ENCODE results near the gene CLTCL1. TPM values are rescaled to one million over a fixed set of nuclear protein-coding genes. Genes with fewer than 3 reads are reported as not detected.
A peak's percentile ranks its signal among the peaks of the same experiment; 100 is the strongest.

The CLTCL1 gene
- total RNA-seq, 2 experiments from 2014 or later: 0.29 to 0.52 TPM

DNA sequence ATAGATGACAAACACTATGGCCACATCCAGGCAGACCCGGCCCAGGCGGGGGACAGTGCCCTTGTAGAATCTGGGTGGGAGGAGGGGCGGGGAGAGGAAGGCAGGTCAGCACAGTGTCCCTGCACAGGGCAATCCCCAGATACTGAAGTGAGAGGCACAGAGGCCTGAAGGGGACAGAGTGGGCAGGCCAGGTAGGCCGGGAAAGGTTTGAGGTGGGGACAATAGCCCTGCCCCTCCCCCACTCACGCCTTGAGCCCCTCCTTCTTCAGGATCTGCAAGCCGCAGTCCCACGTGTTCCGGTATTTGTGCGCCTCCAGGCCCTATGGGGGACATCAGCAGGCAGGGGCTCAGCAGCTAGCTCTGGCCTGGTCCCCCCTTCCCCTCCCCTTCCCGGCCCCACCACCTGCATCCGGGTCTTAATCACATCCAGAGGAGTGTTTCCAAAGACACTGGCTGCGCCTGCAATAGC is 115.3 kb downstream of the CLTCL1 start:
- Mint-ChIP-seq H3K27me3 (no peaks in the 10 kb centered on the region), H3K4me1 (peaks cover 24% of the 10 kb centered on the region), H3K27ac (no peak overlapping the region), H3K4me3 (peak overlapping the region; percentile 65), H3K9me3 (no peaks in the 10 kb centered on the region), H3K36me3 (peaks cover 17% of the 10 kb centered on the region)
- no peak for DNase-seq

DNA sequence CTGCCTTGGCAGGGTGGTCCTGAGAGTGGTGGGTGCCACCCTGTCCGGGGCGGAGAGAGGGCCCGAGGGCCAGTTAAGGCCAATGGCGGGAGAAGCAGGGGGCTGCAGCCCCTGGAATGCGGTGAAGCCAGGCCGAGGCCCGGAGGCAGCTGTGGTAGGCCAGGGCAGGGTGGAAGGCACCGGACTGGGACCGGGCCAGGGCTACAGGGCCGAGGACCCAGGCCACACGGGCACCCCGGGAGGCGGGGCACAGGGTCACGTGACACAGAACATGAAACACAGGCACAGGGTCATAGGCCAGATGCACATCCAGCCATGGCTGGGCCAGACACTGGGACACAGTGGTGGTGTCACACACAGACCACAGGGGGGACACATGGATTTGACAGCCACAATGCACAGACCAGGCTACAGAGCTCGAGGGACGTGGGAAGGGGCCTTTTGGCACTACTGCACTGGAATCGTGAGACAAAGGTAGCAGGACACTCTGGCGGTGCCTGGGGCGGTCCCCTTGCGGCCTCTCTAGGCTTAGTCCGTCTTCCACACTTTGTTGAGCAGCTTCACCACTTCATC is 115.8 kb downstream of the CLTCL1 start:
- no peaks in the 10 kb centered on the region for H3K27me3 Mint-ChIP-seq
- peaks cover 17% of the 10 kb centered on the region for H3K36me3 Mint-ChIP-seq
- H3K27ac Mint-ChIP-seq: no peak overlapping the region
- H3K9me3 Mint-ChIP-seq: no peaks in the 10 kb centered on the region
- H3K4me3 Mint-ChIP-seq: peak overlapping the region; percentile 43
- DNase-seq: no peak
- H3K4me1 Mint-ChIP-seq: peaks cover 22% of the 10 kb centered on the region

DNA sequence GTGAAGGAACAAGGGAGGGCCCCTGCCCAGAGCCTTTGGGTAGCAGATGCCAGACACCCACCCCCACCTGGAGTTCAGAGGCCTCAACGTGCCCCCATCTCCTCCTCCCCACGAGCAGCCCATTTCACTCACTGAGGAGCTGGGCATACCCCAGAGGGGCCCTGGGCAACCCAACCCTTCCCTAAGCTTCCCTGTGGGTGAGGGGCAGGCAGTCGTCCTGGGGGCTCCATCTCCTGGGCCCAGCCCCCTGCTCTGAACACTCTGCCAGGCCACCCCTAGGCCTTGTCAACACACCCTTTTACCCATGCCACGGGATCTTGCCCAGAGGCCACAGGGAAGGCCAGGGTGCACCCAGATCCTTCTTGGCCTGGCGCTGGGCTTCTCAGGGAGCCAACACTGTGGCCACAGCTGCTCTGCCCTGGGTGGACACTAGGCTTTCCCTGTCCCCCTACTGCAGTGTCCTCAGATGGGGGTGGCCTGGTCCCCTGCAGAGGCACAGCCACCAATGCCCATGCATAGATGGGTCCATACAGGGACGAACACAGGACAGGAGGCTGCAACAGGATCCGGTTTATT is 116.4 kb downstream of the CLTCL1 start:
- Mint-ChIP-seq H3K27ac (no peak overlapping the region), H3K4me3 (no peak overlapping the region), H3K36me3 (peaks cover 17% of the 10 kb centered on the region), H3K4me1 (peaks cover 28% of the 10 kb centered on the region), H3K9me3 (no peaks in the 10 kb centered on the region), H3K27me3 (peaks cover 4% of the 10 kb centered on the region)
- no peak for DNase-seq

DNA sequence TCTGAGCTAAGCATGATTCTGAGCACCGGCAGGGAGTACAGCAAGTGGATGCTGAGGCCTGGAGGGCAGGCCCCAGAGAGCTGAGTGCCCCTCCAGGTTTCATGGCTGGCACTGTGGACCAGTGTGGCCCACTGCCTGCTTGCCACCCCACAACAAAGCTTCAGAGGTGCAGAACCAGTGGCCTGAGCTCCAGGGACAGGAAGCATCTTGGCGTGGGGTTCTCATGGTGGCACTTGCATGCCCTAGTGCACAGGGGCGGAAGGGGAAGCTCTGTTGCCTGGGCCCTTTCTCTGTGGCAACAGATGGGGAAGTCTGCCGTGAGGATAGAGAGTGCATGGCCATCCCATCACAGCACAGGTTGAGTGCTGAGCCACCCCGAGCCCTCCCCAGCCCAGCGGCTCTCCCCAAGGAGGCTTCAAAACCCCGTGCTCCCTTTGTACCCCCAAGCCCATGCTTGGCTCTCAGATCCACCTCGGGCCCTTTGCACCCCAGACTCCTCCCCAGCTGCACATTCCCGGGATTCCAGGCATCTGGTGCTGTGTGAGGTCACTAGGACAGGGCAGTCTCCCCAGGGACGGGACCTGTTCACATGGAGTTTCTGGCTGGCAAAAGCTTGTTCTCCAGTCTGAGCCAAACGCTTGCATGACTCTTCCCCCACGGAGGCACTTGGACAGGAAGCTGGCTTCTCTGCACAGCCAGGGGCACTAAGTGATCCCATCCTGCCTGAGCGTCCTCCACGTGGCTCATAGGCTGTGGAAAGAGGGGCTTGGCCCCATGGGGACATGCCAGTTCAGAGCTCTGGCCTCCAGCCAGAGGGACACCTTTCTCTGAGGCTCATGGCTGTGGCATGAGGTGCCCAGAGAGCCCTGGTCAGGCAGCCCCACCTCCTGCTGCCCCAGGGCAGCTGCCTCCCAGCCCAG is 117.2 kb downstream of the CLTCL1 start:
- Mint-ChIP-seq H3K27ac (no peak overlapping the region), H3K4me3 (no peak overlapping the region), H3K4me1 (peaks cover 25% of the 10 kb centered on the region), H3K9me3 (no peaks in the 10 kb centered on the region), H3K27me3 (peaks cover 12% of the 10 kb centered on the region), H3K36me3 (peaks cover 17% of the 10 kb centered on the region)
- no peak for DNase-seq

DNA sequence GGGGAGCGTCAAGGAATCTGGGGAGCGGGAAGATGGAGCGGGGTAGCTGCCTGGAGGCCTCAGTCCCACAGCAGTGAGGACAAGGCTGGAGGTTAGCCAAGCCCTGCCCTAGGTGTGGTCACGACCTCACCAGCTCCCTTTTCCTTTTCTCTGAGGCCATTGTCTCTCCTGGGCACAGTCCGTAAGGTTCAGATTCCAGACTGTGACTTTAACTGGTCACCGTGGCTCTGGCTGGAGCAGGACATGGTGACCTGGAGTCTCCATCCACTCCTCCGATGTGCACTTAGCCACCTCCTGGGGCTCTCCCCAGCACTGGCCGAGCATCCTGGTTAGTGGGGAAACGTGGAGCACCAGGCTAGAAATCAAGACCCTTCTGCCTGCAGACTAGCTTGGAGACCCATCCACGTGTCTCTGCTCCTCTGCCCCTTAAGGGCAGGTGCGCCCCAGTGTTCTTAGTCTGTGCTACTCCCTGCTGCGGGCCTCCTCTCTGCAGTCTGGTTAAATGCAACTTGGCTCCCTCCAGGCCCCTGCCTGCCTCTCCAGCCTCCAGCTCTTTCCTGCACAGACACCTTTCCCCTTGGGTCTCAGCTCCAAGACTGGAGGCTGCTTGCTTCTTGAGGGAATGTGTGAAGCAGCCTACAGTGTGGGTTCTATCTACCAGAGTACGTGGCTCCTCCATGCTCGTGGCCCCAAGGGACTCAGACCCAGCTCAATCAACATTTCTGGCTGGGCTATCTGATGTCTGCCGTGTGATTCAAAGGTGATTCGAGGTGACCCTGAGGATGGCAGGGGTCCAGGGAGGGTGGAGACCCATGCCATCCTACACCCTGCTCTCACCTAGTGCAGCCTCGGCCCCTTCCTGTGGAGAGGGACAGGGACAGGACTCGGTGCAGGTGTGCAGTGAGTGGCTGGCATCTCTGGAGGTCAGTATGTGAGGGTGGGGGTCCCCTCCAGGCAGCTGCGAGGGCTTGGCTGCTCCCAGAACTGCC is 118.2 kb downstream of the CLTCL1 start:
- H3K9me3 Mint-ChIP-seq: no peaks in the 10 kb centered on the region
- peaks cover 22% of the 10 kb centered on the region for H3K27me3 Mint-ChIP-seq
- peaks cover 26% of the 10 kb centered on the region for H3K4me1 Mint-ChIP-seq
- peak overlapping the region; percentile 93 for H3K4me3 Mint-ChIP-seq
- peak overlapping the region; percentile 91 for H3K27ac Mint-ChIP-seq
- DNase-seq: no peak
- peaks cover 17% of the 10 kb centered on the region for H3K36me3 Mint-ChIP-seq

DNA sequence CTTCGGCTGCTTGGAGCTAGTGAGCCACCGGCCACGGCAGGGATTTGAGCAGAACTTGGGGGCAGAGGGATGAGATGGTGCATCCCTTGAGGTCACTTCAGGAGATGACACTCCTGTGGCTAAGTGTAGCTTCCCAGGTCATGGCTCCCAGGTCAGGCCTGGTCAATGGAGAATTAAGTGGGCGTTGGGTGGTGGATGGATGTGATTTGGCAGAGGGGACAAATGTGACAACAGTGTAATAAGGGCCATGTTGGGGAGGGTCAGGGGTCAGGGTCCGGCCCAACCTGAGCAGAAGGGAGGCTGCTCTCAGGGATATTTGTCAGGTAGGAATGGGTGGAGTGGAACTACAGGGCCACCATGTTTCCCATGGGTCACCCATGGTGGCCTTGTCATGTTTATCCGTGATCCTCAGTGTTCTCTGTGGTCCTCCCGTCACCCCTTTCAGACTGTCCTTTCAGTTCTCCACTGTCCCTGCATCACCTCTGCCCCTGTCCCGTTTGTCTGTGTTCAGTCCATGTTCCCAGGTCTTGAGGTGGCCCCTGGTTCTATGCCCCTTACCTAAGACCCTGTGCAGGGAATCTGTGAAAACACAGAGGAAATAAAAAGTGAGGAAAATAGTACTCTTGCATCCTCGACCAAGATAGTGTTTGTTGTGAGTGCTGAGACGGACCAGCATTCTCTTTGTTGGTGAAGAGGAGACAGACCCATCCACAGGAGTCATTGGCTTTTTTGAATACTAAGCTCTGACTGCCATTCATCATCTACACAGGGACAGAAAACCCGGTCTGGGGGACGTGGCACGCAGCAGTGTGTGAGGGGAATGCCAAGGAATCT is 119.1 kb downstream of the CLTCL1 start:
- H3K36me3 Mint-ChIP-seq: peaks cover 17% of the 10 kb centered on the region
- H3K27ac Mint-ChIP-seq: peak overlapping the region; percentile 91
- DNase-seq: no peak
- peaks cover 31% of the 10 kb centered on the region for H3K27me3 Mint-ChIP-seq
- H3K9me3 Mint-ChIP-seq: no peaks in the 10 kb centered on the region
- H3K4me3 Mint-ChIP-seq: peak overlapping the region; percentile 93
- H3K4me1 Mint-ChIP-seq: peaks cover 26% of the 10 kb centered on the region

DNA sequence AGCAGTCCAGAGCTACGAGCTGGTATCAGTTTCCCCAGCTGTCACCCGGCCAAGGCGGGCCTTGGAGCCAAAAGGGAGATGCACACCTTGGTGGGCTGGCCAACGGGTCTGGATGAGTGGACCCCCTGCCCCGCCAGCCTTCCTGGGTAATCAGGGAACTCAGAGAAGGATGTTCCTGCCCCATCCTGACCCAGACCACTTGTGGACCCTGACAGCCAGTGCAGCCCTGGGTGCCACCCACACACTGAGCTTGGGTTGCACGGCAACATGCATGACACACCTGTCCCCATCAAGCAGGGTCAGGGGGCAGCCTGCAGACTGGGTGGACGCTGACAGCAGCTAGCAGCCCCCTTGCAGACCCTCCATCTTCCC is 121.6 kb downstream of the CLTCL1 start:
- Mint-ChIP-seq H3K4me3 (no peak overlapping the region), H3K27me3 (peaks cover 43% of the 10 kb centered on the region), H3K9me3 (no peaks in the 10 kb centered on the region), H3K36me3 (peaks cover 15% of the 10 kb centered on the region), H3K27ac (no peak overlapping the region), H3K4me1 (peaks cover 25% of the 10 kb centered on the region)
- DNase-seq: no peak

DNA sequence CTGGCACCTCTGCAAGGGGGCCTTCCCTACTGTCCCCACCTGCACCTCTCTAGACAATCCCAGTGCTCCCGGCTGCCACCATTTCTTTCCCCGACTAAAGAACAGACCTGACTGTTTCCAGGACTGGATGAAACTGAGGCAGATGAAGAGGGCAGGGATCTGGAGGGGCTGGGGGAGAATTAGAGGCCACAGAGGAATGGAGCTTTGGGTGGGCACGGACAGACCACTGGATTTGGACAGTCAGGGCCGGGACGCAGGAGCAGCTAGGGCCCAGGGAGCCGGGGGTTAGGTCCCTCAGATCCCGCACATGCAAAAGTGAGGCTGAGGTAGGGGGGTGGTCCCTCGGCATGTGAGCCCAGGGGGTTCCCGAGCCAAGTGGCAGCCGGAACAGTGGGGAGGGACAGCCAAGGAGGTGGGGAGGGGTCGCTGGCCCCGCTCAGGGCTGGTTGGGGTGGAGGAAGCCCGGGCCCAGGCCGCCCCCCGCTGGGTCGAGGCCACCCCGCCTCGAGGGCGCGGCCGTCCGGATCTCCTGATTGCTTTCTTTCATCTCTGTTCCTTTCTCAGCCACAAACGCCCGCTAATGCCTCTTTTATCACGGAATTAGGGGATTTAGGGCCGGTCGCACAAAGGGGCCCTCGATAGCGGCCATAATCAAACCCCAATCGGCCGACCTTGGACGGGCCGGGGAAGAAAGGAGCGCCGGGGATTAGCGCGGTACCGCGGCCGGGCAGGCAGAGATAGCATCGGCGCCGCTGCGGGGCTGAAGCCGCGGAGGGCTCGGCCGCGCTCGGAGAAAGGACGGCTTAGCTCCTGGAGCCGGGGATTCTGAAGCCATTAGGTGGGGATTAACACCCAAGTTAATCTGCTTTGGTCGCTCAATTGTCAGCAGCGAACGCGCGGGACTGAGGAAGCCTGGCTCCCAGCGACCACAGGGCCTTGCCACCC is 122.2 kb downstream of the CLTCL1 start:
- Mint-ChIP-seq H3K36me3 (peaks cover 15% of the 10 kb centered on the region), H3K27ac (no peak overlapping the region)

DNA sequence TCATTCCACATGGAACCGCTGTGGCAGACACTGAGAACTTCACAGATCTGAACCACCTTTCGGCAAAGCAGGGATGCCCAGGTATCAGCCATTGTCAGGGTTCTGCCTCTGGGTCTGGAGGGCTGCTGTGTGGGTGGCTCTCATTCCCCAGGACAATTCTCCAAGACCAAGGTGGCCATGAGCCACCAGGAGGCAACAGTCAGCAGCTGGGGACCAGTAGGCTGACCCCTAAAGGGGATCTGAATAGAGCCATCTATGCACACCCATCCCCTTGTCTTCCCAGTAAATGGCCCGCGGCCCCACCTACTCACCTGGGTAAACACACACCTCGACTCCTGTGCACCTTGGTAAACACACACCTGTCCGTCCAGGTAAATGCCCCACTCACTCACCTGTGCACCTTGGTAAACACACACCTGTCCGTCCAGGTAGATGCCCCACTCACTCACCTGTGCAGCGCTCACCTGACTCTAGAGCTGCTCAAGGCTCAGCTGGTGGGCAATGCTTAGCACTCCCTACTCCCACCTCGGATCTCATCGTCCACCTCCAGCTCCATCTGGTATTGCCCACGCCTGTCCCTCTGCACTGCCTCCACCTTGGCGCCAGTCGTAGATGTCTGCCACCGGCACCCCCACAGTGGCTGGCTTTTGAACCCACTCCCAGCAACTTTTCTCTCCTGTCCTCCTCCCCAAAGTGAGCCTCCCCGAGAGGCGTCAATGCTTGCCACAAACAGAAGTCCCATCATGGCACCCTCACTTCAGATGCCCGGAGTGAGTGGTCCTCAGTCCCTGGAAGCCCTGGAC is 123.2 kb downstream of the CLTCL1 start:
- no peaks in the 10 kb centered on the region for H3K9me3 Mint-ChIP-seq
- H3K36me3 Mint-ChIP-seq: peaks cover 12% of the 10 kb centered on the region
- peaks cover 20% of the 10 kb centered on the region for H3K4me1 Mint-ChIP-seq
- peak overlapping the region; percentile 1 for H3K4me3 Mint-ChIP-seq
- peaks cover 52% of the 10 kb centered on the region for H3K27me3 Mint-ChIP-seq
- DNase-seq: no peak
- H3K27ac Mint-ChIP-seq: no peak overlapping the region

More for the DNA sequence above, 122.2 kb downstream of the CLTCL1 start:
- Mint-ChIP-seq H3K9me3 (no peaks in the 10 kb centered on the region), H3K27me3 (peaks cover 49% of the 10 kb centered on the region), H3K4me3 (peak overlapping the region; percentile 48), H3K4me1 (peaks cover 25% of the 10 kb centered on the region)
- DNase-seq: no peak

DNA sequence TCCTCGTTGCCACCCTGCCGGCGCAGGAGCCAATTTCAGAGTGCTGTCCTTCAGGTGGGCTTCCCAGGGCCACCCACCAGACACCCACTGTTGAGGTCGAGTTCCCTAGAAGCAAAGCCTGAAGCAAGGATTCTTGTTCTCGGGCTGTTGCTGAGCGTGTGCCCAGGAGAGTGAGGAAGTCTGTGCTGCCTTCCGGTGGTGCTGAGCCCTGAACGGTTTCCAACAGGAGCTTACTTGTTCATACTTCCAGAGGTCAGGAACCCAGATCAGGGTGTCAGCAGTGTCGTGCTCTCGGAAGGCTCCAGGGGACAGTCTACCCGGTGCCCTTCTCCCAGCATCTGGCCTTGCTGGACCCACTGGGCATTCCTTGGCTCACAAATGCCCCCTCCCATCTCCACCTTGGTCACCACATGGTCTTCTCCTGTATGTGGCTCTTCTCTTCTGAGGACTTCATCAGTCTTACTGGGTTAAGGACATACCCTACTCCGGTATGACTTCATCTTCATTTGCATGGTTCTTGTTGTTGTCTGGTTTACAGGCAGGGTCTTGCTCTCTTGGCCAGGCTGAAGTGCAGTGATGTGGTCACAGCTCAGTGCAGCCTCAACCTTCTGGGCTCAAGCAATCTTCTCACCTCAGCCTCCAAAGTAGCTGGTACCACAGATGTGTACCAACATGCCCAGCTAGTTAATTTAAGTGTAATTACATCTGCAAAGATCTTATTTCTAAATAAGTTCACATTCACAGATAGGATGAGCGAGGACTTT is 124.2 kb downstream of the CLTCL1 start:
- Mint-ChIP-seq H3K27me3 (peaks cover 52% of the 10 kb centered on the region), H3K4me3 (no peak overlapping the region), H3K27ac (no peak overlapping the region), H3K4me1 (peaks cover 11% of the 10 kb centered on the region), H3K9me3 (no peaks in the 10 kb centered on the region), H3K36me3 (peaks cover 3% of the 10 kb centered on the region)
- DNase-seq: no peak

DNA sequence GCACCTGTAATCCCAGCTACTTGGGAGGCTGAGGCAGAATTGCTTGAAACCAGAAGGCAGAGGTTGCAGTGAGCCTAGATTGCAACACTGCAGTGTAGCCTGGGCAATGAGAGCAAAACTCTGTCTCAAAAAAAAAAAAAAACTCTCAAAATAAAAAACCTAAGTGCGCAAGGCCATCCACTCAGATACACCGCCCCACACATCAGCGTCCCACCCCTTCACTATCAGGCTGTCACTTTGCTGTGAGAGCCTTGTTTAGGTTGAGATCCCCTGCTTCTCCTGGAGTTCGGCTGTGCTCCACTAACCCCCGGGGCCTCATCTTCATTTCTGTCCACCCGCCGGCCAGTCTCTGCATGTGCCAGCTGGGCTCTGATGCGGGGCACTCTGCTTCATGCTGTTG is 125.1 kb downstream of the CLTCL1 start:
- Mint-ChIP-seq H3K4me1 (peaks cover 9% of the 10 kb centered on the region), H3K36me3 (no peaks in the 10 kb centered on the region), H3K9me3 (no peaks in the 10 kb centered on the region), H3K4me3 (no peak overlapping the region), H3K27ac (no peak overlapping the region), H3K27me3 (peaks cover 52% of the 10 kb centered on the region)
- no peak for DNase-seq

DNA sequence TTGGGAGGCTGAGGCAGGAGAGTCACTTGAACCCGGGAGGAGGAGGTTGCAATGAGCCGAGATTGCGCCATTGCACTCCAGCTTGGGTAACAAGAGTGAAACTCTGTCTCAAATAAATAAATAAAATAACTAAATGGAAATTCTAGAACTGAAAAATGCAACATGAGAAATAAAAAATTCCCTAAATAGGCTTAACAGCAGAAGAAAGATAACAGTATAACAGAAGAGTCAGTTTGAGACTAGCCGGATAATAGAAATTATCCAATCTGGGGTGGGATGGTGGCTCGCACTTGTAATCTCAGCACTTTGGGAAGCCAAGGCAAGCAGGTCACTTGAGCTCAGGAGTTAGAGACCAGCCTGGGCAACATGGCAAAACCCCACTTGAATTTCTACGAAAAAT is 127.1 kb downstream of the CLTCL1 start:
- H3K4me1 Mint-ChIP-seq: peaks cover 4% of the 10 kb centered on the region
- no peak for DNase-seq
- peaks cover 41% of the 10 kb centered on the region for H3K27me3 Mint-ChIP-seq
- H3K9me3 Mint-ChIP-seq: no peaks in the 10 kb centered on the region
- H3K4me3 Mint-ChIP-seq: no peak overlapping the region
- no peaks in the 10 kb centered on the region for H3K36me3 Mint-ChIP-seq
- no peak overlapping the region for H3K27ac Mint-ChIP-seq
